T-helper 22 cell (primary cell): ENCODE results near the gene CFAP99.
"Not testable (repeated sequence)": the region's sequence is repeated elsewhere in the genome, so short reads cannot be mapped to it uniquely, and the experiment has no call there.

Experiments used
- DNase-seq: peaks from one replicate; pipeline ENCODE4 v3.0.0-alpha.2; 2020; ENCODE audit warnings: low read depth

Gene CFAP99

GRCh38 chr4:2418650-2419571 lies at the start of gene CFAP99:
Gene CFAP99, plus strand, starts transcription at chr4:2418955.
- DNase-seq: peak; percentile 99

- no peak for DNase-seq
Measured at GRCh38 chr4:2370597-2371320, 48.0 kb upstream of the CFAP99 start.

- DNase-seq: no peak
Measured at GRCh38 chr4:2371765-2372487, 46.8 kb upstream of the CFAP99 start.

GRCh38 chr4:2372488-2373030 lies 46.2 kb upstream of the CFAP99 start:
- no peak for DNase-seq

GRCh38 chr4:2373532-2373931 lies 45.2 kb upstream of the CFAP99 start:
- DNase-seq: no peak

GRCh38 chr4:2375427-2375826 lies 43.3 kb upstream of the CFAP99 start:
- no peak for DNase-seq

GRCh38 chr4:2377241-2377640 lies 41.5 kb upstream of the CFAP99 start:
- DNase-seq: no peak

- no peak for DNase-seq
Measured at GRCh38 chr4:2378401-2378800, 40.4 kb upstream of the CFAP99 start.

- no peak for DNase-seq
Measured at GRCh38 chr4:2378898-2379297, 39.9 kb upstream of the CFAP99 start.

- not testable (repeated sequence) for DNase-seq
Measured at GRCh38 chr4:2380589-2380988, 38.2 kb upstream of the CFAP99 start.

- DNase-seq: not testable (repeated sequence)
Measured at GRCh38 chr4:2382769-2383202, 36.0 kb upstream of the CFAP99 start.

- not testable (repeated sequence) for DNase-seq
Measured at GRCh38 chr4:2383220-2383631, 35.5 kb upstream of the CFAP99 start.

GRCh38 chr4:2383760-2384159 lies 35.0 kb upstream of the CFAP99 start:
- DNase-seq: no peak

GRCh38 chr4:2384245-2384644 lies 34.5 kb upstream of the CFAP99 start:
- DNase-seq: no peak

- DNase-seq: no peak
Measured at GRCh38 chr4:2385516-2385915, 33.2 kb upstream of the CFAP99 start.

- DNase-seq: no peak
Measured at GRCh38 chr4:2386717-2387116, 32.0 kb upstream of the CFAP99 start.

- DNase-seq: no peak
Measured at GRCh38 chr4:2387218-2387617, 31.5 kb upstream of the CFAP99 start.

GRCh38 chr4:2387829-2388228 lies 30.9 kb upstream of the CFAP99 start:
- DNase-seq: no peak

GRCh38 chr4:2388429-2389182 lies 30.1 kb upstream of the CFAP99 start:
- DNase-seq: no peak

GRCh38 chr4:2389691-2390090 lies 29.1 kb upstream of the CFAP99 start:
- DNase-seq: no peak

- no peak for DNase-seq
Measured at GRCh38 chr4:2390146-2390545, 28.6 kb upstream of the CFAP99 start.
